Panc1 (cell line): ENCODE data around the gene TBX18.

ENCODE experiments used
- CTCF ChIP-seq: fragments of 450-650 bp; IDR thresholded peaks from 2 replicates; pipeline ENCODE4 v1.5.1; 2017; ENCODE audit warnings: mild to moderate bottlenecking
- POLR2AphosphoS5 ChIP-seq: IDR thresholded peaks from 2 replicates; pipeline ENCODE4 v1.6.1; 2012; ENCODE audit warnings: mild to moderate bottlenecking, low read depth, low read length, moderate library complexity

- TF ChIP-seq CTCF (no peak; the same call in 1 of the 2 replicates), POLR2AphosphoS5 (0 out of 2 replicates have a peak, but pooled peaks have one; percentile 35)
These were observed 1.2 kb downstream of the TBX18 start for GRCh38 chr6:84763003-84763885.
